ENCODE measurements around the gene ZBTB33. TPM values are rescaled to one million over a fixed set of nuclear protein-coding genes. Genes with fewer than 3 reads are reported as not detected.

Gene ZBTB33
- total RNA-seq, 1 donor from 2014 or later: 15.3 TPM

- Histone ChIP-seq H3K4me1 (no peaks in the 10 kb centered on the region), H3K27ac (no peak overlapping the region), H3K36me3 (no peaks in the 10 kb centered on the region), H3K9me3 (no peaks in the 10 kb centered on the region), H3K27me3 (no peaks in the 10 kb centered on the region), H3K4me3 (no peak overlapping the region)
- TF ChIP-seq CTCF (IDR thresholded peaks at IDR 0.05): no peak
- intact Hi-C loops (cut with DNase I): no loop called here
- DNase-seq (no peak), ATAC-seq (no peak)
Measured at GRCh38 chrX:120281021-120281624, 30.5 kb downstream of the ZBTB33 start.

- intact Hi-C loops (cut with DNase I): no loop called here
- H3K27me3 ChIP-seq: no peaks in the 10 kb centered on the region
- DNase-seq (no peak), ATAC-seq (no peak)
- no peak overlapping the region for H3K27ac ChIP-seq
- no peak overlapping the region for H3K4me3 ChIP-seq
- no peak for TF ChIP-seq CTCF (IDR thresholded peaks at IDR 0.05)
- H3K36me3 ChIP-seq: no peaks in the 10 kb centered on the region
- H3K4me1 ChIP-seq: no peaks in the 10 kb centered on the region
- no peaks in the 10 kb centered on the region for H3K9me3 ChIP-seq
Measured at GRCh38 chrX:120281761-120282160, 31.1 kb downstream of the ZBTB33 start.

- intact Hi-C loops (cut with DNase I): no loop called here
- H3K36me3 ChIP-seq: no peaks in the 10 kb centered on the region
- no peak for DNase-seq
- ATAC-seq: peak; percentile 49
- no peaks in the 10 kb centered on the region for H3K27me3 ChIP-seq
- no peaks in the 10 kb centered on the region for H3K4me1 ChIP-seq
- no peaks in the 10 kb centered on the region for H3K9me3 ChIP-seq
- no peak overlapping the region for H3K4me3 ChIP-seq
- TF ChIP-seq CTCF (IDR thresholded peaks at IDR 0.05): no peak
- H3K27ac ChIP-seq: no peak overlapping the region
Measured at GRCh38 chrX:120282697-120283096, 32.1 kb downstream of the ZBTB33 start.

- H3K4me1 ChIP-seq: no peaks in the 10 kb centered on the region
- H3K27me3 ChIP-seq: no peaks in the 10 kb centered on the region
- H3K4me3 ChIP-seq: no peak overlapping the region
- no peaks in the 10 kb centered on the region for H3K36me3 ChIP-seq
- intact Hi-C loops (cut with DNase I): no loop called here
- no peak for TF ChIP-seq CTCF (IDR thresholded peaks at IDR 0.05)
- no peaks in the 10 kb centered on the region for H3K9me3 ChIP-seq
- no peak for DNase-seq
- ATAC-seq: no peak
- H3K27ac ChIP-seq: no peak overlapping the region
Measured at GRCh38 chrX:120286733-120287512, 36.3 kb downstream of the ZBTB33 start.

GRCh38 chrX:120287513-120288112 is 37.0 kb downstream of the ZBTB33 start:
- ATAC-seq (no peak), DNase-seq (no peak)
- H3K4me1 ChIP-seq: no peaks in the 10 kb centered on the region
- H3K9me3 ChIP-seq: no peaks in the 10 kb centered on the region
- no peak overlapping the region for H3K4me3 ChIP-seq
- H3K36me3 ChIP-seq: no peaks in the 10 kb centered on the region
- no peaks in the 10 kb centered on the region for H3K27me3 ChIP-seq
- intact Hi-C loops (cut with DNase I): no loop called here
- no peak overlapping the region for H3K27ac ChIP-seq
- TF ChIP-seq CTCF (IDR thresholded peaks at IDR 0.05): no peak
